Measurements from ENCODE around the gene PDLIM5. TPM values are rescaled to one million over a fixed set of nuclear protein-coding genes. Genes with fewer than 3 reads are reported as not detected.

PDLIM5 gene
- total RNA-seq, 4 donors from 2014 or later: 62.9 to 133 (median 110) TPM

- no peaks in the 10 kb centered on the region for H3K27me3 ChIP-seq
- H3K4me1 ChIP-seq: peaks cover 0 to 51% (median 5%) of the 10 kb centered on the region in 4 donors
- TF ChIP-seq POLR2AphosphoS5 (IDR thresholded peaks at IDR 0.05) (no peak), POLR2A (IDR thresholded peaks at IDR 0.05) (no peak), CTCF (IDR thresholded peaks at IDR 0.05) (no peak), EP300 (IDR thresholded peaks at IDR 0.05; ENCODE audit: low read depth) (no peak)
- no peak overlapping the region for H3K4me3 ChIP-seq
- H3K27ac ChIP-seq: no peak overlapping the region
- intact Hi-C loops (cut with DNase I; ENCODE audit: low total_unique reads) (no loop called here), in situ Hi-C loops (cut with MboI; ENCODE audit: low pct_ligation_motif_present in 1 of 4, low pct_unique_long_range_greater_than_20kb in 1 of 4, low sequenced_read_pairs in 3 of 4) (no loop called here)
- no peaks in the 10 kb centered on the region for H3K36me3 ChIP-seq
- no peak for DNase-seq
- H3K9me3 ChIP-seq: no peaks in the 10 kb centered on the region
Observed at GRCh38 chr4:94466371-94466770, 14.6 kb downstream of the PDLIM5 start.

- Histone ChIP-seq H3K4me1 (peaks cover 0 to 45% (median 3%) of the 10 kb centered on the region in 4 donors), H3K36me3 (no peaks in the 10 kb centered on the region), H3K9me3 (no peaks in the 10 kb centered on the region), H3K4me3 (no peak overlapping the region), H3K27ac (no peak overlapping the region), H3K27me3 (no peaks in the 10 kb centered on the region)
- WGBS, 2 donors (ENCODE audit: low coverage in 1 of 2): 74 to 83% methylated on average over 2 of the region's 2 CpGs
- in situ Hi-C loops (cut with MboI; ENCODE audit: low pct_ligation_motif_present in 1 of 4, low pct_unique_long_range_greater_than_20kb in 1 of 4, low sequenced_read_pairs in 3 of 4): no loop called here
- no peak for DNase-seq
- TF ChIP-seq EP300 (IDR thresholded peaks at IDR 0.05; ENCODE audit: low read depth) (no peak), POLR2A (IDR thresholded peaks at IDR 0.05) (no peak), CTCF (IDR thresholded peaks at IDR 0.05) (no peak), POLR2AphosphoS5 (IDR thresholded peaks at IDR 0.05) (no peak)
- intact Hi-C loops (cut with DNase I; ENCODE audit: low total_unique reads): no loop called here
Observed at GRCh38 chr4:94466923-94467322, 15.2 kb downstream of the PDLIM5 start.

- in situ Hi-C loops (cut with MboI; ENCODE audit: low pct_ligation_motif_present in 1 of 4, low pct_unique_long_range_greater_than_20kb in 1 of 4, low sequenced_read_pairs in 3 of 4): no loop called here
Observed at GRCh38 chr4:94468093-94468769, 16.5 kb downstream of the PDLIM5 start.

GRCh38 chr4:94469221-94469784, 17.6 kb downstream of the PDLIM5 start:
- Histone ChIP-seq H3K27ac (no peak overlapping the region), H3K4me3 (no peak overlapping the region), H3K4me1 (peaks cover 0 to 56% (median 3%) of the 10 kb centered on the region in 4 donors), H3K27me3 (no peaks in the 10 kb centered on the region), H3K9me3 (no peaks in the 10 kb centered on the region), H3K36me3 (no peaks in the 10 kb centered on the region)
- no peak for DNase-seq
- TF ChIP-seq EP300 (IDR thresholded peaks at IDR 0.05; ENCODE audit: low read depth) (no peak), CTCF (IDR thresholded peaks at IDR 0.05) (no peak), POLR2AphosphoS5 (IDR thresholded peaks at IDR 0.05) (no peak), POLR2A (IDR thresholded peaks at IDR 0.05) (no peak)
- 57 to 69% methylated on average over 1 of the region's 1 CpG for WGBS, 2 donors (ENCODE audit: low coverage in 1 of 2)
- in situ Hi-C loops (cut with MboI; ENCODE audit: low pct_ligation_motif_present in 1 of 4, low pct_unique_long_range_greater_than_20kb in 1 of 4, low sequenced_read_pairs in 3 of 4) (no loop called here), intact Hi-C loops (cut with DNase I; ENCODE audit: low total_unique reads) (no loop called here)

More at GRCh38 chr4:94468093-94468769, 16.5 kb downstream of the PDLIM5 start:
- TF ChIP-seq POLR2A (IDR thresholded peaks at IDR 0.05) (no peak), EP300 (IDR thresholded peaks at IDR 0.05; ENCODE audit: low read depth) (no peak), POLR2AphosphoS5 (IDR thresholded peaks at IDR 0.05) (no peak), CTCF (IDR thresholded peaks at IDR 0.05) (no peak)
- Histone ChIP-seq H3K4me1 (peaks cover 0 to 54% (median 4%) of the 10 kb centered on the region in 4 donors), H3K36me3 (no peaks in the 10 kb centered on the region), H3K27ac (no peak overlapping the region), H3K9me3 (no peaks in the 10 kb centered on the region), H3K4me3 (no peak overlapping the region), H3K27me3 (no peaks in the 10 kb centered on the region)
- 91 to 92% methylated on average over 1 to 4 of the region's 4 CpGs for WGBS, 2 donors (ENCODE audit: low coverage in 1 of 2)
- DNase-seq: no peak
- intact Hi-C loops (cut with DNase I; ENCODE audit: low total_unique reads): no loop called here

Measured in transverse colon (tissue), 4 donors.